SK-N-MC (cell line): Measurements from ENCODE around the gene EDC3.

Experiments used
- EZH2 ChIP-seq: fragments of 200-600 bp; sonication (generic); IDR thresholded peaks from one replicate; pipeline ENCODE4 v1.6.1; 2017; ENCODE audit warnings: antibody characterized with exemption
- POLR2AphosphoS5 ChIP-seq: IDR thresholded peaks from 2 replicates; pipeline ENCODE4 v1.6.1; 2012; ENCODE audit warnings: mild to moderate bottlenecking, low read depth, low read length, borderline replicate concordance

- TF ChIP-seq EZH2 (no peak), POLR2AphosphoS5 (no peak)
Measured at GRCh38 chr15:74635228-74635627, 60.6 kb downstream of the EDC3 start.
